Large intestine (tissue), 3 donors: Measurements from ENCODE around the gene TBK1. TPM values are rescaled to one million over a fixed set of nuclear protein-coding genes. Genes with fewer than 3 reads are reported as not detected.
A peak's percentile ranks its signal among the peaks of the same experiment; 100 is the strongest.

Source experiments
- DNase-seq, 2 donors: peaks; one replicate each; pipeline versions ENCODE4 v3.0.0 to v3.0.0-alpha.2; 2013
- H3K27ac ChIP-seq: one replicate; pipeline ENCODE4 v1.5.1; 2013; ENCODE audit warnings: low read length
- H3K27me3 ChIP-seq: 2 replicates; pipeline ENCODE4 v1.6.1; 2013; ENCODE audit warnings: low read length; ENCODE audit not compliant: control insufficient read depth, insufficient read depth
- H3K36me3 ChIP-seq: 2 replicates; pipeline ENCODE4 v1.6.1; 2013; ENCODE audit warnings: low read length; ENCODE audit not compliant: control insufficient read depth, insufficient read depth
- H3K4me1 ChIP-seq: one replicate; pipeline ENCODE4 v1.6.1; 2013; ENCODE audit warnings: low read length; ENCODE audit not compliant: control insufficient read depth, insufficient read depth
- H3K4me3 ChIP-seq: one replicate; pipeline ENCODE4 v1.5.1; 2013; ENCODE audit warnings: low read length
- H3K9me3 ChIP-seq: one replicate; pipeline ENCODE4 v1.6.1; 2013; ENCODE audit warnings: mild to moderate bottlenecking, low read depth, low read length, moderate library complexity; ENCODE audit not compliant: control insufficient read depth
- WGBS: methylation state at CpG from one replicate; pipeline ENCODE4 v1.1.5; 2013; ENCODE audit warnings: low lambda C conversion rate; ENCODE audit not compliant: insufficient coverage; 5-methylcytosine and 5-hydroxymethylcytosine counted together
- polyA plus RNA-seq: library from polyadenylated mRNA; unstranded; fragments of 120-200 nt; gene quantifications from one replicate; pipeline ENCODE4 v1.2.1, GENCODE V29; 2013

TBK1 gene
- polyA plus RNA-seq, 1 donor: 30.1 TPM

DNA sequence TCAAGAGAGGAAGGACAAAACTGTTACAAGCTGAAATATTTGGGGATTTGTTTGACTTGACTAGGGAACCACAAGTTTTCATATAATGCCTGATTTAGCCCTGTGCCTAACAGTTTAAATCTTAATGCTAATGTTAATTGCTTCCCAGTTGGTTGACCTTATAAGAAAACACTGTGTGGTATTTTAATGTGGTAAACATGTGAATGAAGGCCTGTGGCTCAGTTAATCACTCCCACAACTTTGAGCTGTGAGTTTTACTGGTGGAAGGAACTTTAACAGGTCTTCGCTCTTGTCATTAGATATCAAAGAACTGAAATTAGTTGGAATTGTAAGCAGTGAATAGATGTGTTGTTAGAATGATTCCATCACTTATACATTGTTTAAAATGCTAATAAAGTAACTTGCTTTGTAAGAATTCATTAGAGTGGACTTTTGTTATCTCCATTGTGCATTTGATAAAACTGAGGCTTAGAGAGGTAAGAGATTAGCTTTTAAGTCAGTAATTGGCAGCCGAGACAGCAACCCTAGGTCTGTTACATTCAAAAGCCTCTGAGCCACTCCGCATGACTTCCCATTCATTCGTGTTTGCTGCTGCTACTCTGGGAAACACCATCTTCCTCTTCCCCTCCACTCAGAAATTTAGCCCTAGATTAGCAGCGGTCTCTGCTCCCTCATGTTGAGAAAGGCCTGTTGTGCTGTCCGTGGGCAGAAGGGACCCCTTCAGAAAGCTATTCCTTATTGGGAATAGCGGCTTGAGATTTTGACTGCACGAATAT lies 1.0 kb upstream of the TBK1 start:
- no peaks in the 10 kb centered on the region for H3K9me3 ChIP-seq
- 0% methylated on average over 1 of the region's 8 CpGs for WGBS
- H3K27ac ChIP-seq: peak overlapping the region; percentile 99
- DNase-seq: peak in 1 of 2 donors; percentile 19
- peak overlapping the region; percentile 99 for H3K4me3 ChIP-seq
- H3K36me3 ChIP-seq: peaks cover 13% of the 10 kb centered on the region
- H3K27me3 ChIP-seq: no peaks in the 10 kb centered on the region
- H3K4me1 ChIP-seq: no peaks in the 10 kb centered on the region

DNA sequence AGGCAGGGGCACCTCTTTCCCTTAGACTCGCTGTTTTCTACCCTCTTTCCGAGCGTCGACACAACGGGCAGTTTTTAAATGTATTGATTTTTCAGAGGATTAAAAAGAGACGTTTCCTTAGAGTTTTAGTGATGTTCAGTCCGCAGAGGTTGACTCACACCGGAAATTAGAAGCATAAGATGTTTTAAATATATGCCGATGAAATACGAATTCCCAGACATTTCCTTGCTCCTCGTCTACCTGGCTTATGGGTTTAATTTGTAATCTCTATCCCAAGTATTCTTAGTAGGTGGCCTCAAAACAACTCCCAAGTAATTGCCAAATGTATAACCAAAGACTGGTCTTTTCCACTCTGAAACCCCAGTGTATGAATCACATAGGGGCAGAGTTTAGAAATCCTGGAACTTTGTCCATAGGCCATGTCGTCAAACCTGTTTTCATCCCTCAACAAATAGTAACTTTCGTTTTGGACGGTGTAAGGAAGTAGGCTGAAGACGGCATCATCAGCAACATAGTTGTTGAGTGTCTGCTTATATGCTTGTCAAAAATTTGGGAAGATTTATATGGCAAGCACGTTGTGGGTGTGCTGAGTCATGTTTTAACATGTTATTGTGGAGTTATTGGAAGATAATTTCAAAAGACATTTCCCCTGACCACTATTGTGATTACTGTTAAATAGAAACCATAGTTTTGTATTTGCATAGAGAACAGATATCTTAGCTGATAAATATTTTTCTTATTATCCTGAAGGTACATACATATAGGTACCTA lies 824 bp downstream of the TBK1 start:
- no CpG with 5 or more reads among the region's 16 CpGs for WGBS
- H3K4me1 ChIP-seq: no peaks in the 10 kb centered on the region
- peaks cover 13% of the 10 kb centered on the region for H3K36me3 ChIP-seq
- H3K9me3 ChIP-seq: no peaks in the 10 kb centered on the region
- H3K27ac ChIP-seq: peak overlapping the region; percentile 99
- no peaks in the 10 kb centered on the region for H3K27me3 ChIP-seq
- peak; percentile 74 to 91 for DNase-seq
- peak overlapping the region; percentile 99 for H3K4me3 ChIP-seq

DNA sequence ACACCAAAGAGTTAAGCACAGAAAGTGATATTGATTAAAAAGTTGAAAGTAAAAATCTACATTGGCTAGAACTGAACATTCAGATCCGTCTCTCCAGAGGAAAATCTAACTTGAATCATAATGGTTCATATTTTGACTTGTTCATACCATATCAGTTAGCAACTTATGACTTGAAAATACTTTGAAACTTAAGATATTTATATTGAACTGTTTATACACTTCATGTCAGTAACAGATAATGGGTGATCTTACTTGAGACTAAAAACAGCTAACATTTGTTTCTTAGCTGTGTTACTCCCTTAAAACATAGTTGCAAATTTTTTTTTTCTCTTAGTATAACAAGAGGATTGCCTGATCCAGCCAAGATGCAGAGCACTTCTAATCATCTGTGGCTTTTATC lies 3.6 kb downstream of the TBK1 start:
- no peak for DNase-seq
- H3K9me3 ChIP-seq: no peaks in the 10 kb centered on the region
- no peak overlapping the region for H3K27ac ChIP-seq
- no peak overlapping the region for H3K4me3 ChIP-seq
- H3K27me3 ChIP-seq: no peaks in the 10 kb centered on the region
- H3K4me1 ChIP-seq: no peaks in the 10 kb centered on the region
- H3K36me3 ChIP-seq: peaks cover 15% of the 10 kb centered on the region
- WGBS: no CpG with 5 or more reads among the region's 1 CpG

DNA sequence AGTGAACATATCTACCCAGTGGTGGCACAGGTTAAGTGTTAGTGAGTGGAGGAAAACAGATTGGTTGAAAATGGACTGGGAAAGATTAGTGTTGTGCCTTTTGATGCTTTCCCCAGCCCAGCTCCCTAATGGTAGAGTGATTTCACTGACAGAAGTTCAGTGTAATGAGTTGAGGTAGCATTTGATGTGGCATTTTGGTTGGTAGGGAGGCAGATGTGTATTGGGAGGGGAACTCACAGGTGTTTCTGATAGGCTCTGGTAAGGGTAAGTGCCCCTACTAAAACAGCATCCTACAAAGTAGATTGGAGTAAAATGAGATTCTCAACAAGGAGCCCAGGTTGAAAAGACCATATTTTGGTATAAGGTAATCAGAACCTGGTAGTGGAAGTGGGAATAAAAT lies 4.2 kb downstream of the TBK1 start:
- Histone ChIP-seq H3K27ac (no peak overlapping the region), H3K4me1 (no peaks in the 10 kb centered on the region)

DNA sequence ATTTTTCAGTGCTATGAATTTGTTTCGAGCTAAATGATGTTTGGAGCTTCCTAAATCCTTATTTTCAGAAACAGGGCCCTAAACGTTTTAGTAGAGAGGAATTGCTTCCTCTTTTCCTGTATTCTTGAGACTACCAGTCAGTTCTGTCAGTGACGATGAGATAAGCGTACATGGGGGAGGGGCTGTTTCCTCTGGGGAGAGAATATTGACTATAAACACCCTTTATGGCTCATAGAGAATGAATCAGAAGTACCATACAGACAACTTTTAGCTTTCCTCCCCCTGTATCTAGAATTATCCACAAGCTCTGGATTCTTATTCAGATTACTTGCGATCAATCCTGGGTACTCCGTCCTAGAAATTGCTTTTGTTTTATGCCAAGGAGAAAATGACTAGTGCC lies 5.1 kb downstream of the TBK1 start:
- no peaks in the 10 kb centered on the region for H3K9me3 ChIP-seq
- no peaks in the 10 kb centered on the region for H3K27me3 ChIP-seq
- H3K4me1 ChIP-seq: no peaks in the 10 kb centered on the region
- H3K27ac ChIP-seq: no peak overlapping the region
- no peak for DNase-seq
- H3K36me3 ChIP-seq: peaks cover 25% of the 10 kb centered on the region
- H3K4me3 ChIP-seq: no peak overlapping the region
- no CpG with 5 or more reads among the region's 6 CpGs for WGBS

More for the DNA sequence above, 4.2 kb downstream of the TBK1 start:
- Histone ChIP-seq H3K36me3 (peaks cover 18% of the 10 kb centered on the region), H3K27me3 (no peaks in the 10 kb centered on the region), H3K4me3 (no peak overlapping the region), H3K9me3 (no peaks in the 10 kb centered on the region)
- no peak for DNase-seq

DNA sequence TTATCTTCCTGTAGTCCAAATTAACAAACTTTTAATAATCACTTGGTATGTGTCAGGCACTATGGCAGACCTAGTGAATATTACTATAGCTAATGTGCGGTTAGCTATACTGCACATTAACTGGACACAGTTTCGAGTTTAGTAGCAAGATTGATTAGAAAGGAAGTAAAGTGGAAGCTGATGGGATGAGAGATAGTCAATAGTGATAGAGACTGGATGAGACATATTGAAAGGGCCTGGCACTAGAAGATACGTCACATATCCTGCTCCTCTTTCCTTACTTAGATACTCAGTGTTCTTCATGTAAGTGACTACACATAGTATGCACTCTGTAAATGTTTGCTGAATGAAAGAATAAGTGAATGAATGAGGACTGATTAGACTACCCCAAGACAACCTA lies 5.5 kb downstream of the TBK1 start:
- H3K4me1 ChIP-seq: no peaks in the 10 kb centered on the region
- DNase-seq: no peak
- no peak overlapping the region for H3K4me3 ChIP-seq
- H3K9me3 ChIP-seq: no peaks in the 10 kb centered on the region
- no peaks in the 10 kb centered on the region for H3K27me3 ChIP-seq
- H3K27ac ChIP-seq: no peak overlapping the region
- peaks cover 25% of the 10 kb centered on the region for H3K36me3 ChIP-seq
- 91% methylated on average over 3 of the region's 3 CpGs for WGBS

DNA sequence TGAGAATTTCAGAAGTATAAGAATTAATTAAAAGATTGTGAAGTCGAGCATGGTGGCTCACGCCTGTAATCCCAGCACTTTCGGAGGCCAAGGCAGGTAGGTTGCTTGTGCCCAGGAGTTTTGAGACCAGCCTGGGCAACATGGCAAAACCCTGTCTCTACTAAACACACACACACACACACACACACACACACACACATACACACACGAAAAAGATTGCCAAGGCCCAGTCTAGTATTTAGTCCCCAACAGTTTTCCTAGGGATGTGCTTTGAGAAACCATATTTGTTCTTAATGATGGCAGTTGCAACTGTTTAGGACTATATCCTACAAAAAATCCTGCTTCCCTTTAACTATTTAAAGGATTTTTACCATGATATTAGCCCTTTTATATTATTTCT lies 6.0 kb downstream of the TBK1 start:
- Histone ChIP-seq H3K9me3 (no peaks in the 10 kb centered on the region), H3K4me3 (no peak overlapping the region), H3K4me1 (no peaks in the 10 kb centered on the region), H3K27ac (no peak overlapping the region), H3K36me3 (peaks cover 25% of the 10 kb centered on the region), H3K27me3 (no peaks in the 10 kb centered on the region)
- DNase-seq: no peak
- WGBS: no CpG with 5 or more reads among the region's 4 CpGs

DNA sequence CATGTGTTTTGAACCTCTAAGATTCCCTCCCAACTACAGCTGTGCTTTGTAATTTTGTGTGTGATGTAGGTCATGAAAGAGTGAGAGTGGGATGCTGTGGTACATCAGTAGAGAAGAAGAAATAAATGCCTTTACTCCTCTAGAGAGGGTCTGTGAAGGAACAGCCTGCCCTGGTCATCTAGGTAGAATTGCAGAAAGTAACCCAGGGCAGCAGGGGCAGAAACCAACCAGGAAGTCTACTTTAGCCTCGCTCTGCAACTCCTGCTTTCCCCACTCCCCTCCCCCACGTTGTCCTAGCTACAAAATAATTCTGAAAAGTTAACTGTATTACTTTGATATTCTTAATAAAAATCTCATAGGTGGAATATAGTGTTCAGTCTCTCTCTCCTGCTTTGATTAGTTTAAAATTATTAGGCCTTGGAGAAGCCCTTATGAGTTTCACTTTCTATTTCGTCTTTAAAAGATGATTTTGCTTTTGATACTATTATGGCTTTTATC lies 7.5 kb downstream of the TBK1 start:
- H3K4me3 ChIP-seq: no peak overlapping the region
- H3K27ac ChIP-seq: no peak overlapping the region
- H3K27me3 ChIP-seq: no peaks in the 10 kb centered on the region
- DNase-seq: peak in 1 of 2 donors; percentile 38
- H3K9me3 ChIP-seq: no peaks in the 10 kb centered on the region
- H3K4me1 ChIP-seq: no peaks in the 10 kb centered on the region
- 62% methylated on average over 1 of the region's 3 CpGs for WGBS
- H3K36me3 ChIP-seq: peaks cover 29% of the 10 kb centered on the region

DNA sequence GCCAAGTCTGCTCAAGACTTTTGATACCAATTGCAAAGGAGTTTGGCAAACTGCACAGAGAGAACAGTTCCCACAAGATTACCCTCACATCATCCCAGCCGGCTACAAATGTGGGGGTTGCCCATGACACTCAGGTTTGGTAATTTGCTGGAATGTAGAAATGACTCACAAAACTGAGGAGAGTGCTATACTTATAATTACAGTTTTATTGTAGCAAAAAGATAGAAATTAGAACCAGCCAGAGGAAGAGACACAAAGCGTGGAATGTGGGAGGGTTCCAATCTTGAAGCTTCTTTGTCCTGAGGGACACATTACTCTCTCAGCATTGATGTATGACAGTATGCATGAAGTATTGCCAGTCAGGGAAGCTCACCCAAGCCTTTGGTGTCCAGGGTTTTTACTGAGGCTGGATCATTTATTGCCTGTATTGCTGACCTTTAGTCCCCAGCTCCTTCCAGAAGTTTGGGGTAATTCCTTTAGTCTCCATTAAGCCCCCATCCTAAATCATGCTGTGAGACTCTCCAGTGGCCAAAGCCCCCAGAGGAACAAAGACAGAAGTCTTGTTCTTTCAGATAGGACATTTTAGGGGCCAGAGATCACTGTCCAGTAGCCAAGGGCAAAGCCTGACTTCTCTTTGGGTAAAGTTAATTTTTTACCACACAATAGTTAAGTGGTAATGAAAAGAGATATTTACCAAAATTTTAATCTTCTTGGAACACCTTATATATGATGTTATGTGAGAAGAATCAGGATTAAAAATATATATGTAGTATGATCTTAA lies 9.9 kb downstream of the TBK1 start:
- peaks cover 36% of the 10 kb centered on the region for H3K36me3 ChIP-seq
- no peak for DNase-seq
- no peaks in the 10 kb centered on the region for H3K9me3 ChIP-seq
- H3K27me3 ChIP-seq: no peaks in the 10 kb centered on the region
- no peak overlapping the region for H3K4me3 ChIP-seq
- H3K4me1 ChIP-seq: no peaks in the 10 kb centered on the region
- no peak overlapping the region for H3K27ac ChIP-seq
- no CpG with 5 or more reads among the region's 2 CpGs for WGBS

DNA sequence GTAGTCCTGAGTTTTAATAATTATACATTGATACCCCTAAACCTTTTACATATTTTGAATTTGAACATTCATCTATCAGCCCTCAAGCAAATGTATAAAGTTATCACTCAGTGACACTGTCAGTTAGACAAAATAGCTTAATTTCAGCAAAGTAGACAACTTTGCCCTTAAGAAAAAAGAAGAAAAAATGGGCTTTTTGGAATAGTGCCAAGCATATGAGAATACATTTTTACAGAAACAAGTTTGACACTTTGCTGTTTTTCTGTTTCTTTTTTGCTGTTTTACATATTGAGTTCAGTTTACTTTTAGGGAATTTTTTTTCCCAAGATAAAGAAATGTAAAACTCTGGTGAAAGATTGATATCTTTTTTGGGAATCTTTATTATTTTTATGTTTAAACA lies 14.3 kb downstream of the TBK1 start:
- H3K9me3 ChIP-seq: no peaks in the 10 kb centered on the region
- no peak for DNase-seq
- H3K36me3 ChIP-seq: peaks cover 52% of the 10 kb centered on the region
- H3K4me3 ChIP-seq: no peak overlapping the region
- H3K27me3 ChIP-seq: no peaks in the 10 kb centered on the region
- no peak overlapping the region for H3K27ac ChIP-seq
- no peaks in the 10 kb centered on the region for H3K4me1 ChIP-seq
